HEK293 (cell line): ENCODE measurements around the gene VWC2L.

Experiments
- CTCF ChIA-PET: fragments of 350-600 bp; formaldehyde crosslinking; extraction: SDS; loops from one replicate; lab custom pipeline; 2021; ENCODE audit warnings: antibody characterized with exemption; lab: Yijun Ruan, JAX
- POLR2A ChIA-PET: fragments of 300-600 bp; formaldehyde crosslinking; extraction: SDS; loops from one replicate; lab custom pipeline; 2020; ENCODE audit warnings: antibody characterized with exemption, inconsistent platforms; lab: Yijun Ruan, JAX
- H3K27ac ChIP-seq: fragments of 200-500 bp; sonication (Bioruptor generic); 2 replicates; pipeline ENCODE4 v1.5.1; 2014; ENCODE audit warnings: low read depth, low read length, control low read depth, inconsistent platforms; ENCODE audit errors: extremely low read depth
- H3K36me3 ChIP-seq, 2 experiments: fragments of 200-500 bp in 1 of 2; sonication (Bioruptor generic) in 1 of 2; 1 replicate in 1 of 2; 2 replicates in 1 of 2; pipeline ENCODE4 v1.5.1; 2014 to 2017; ENCODE audit warnings: inconsistent platforms in 2 of 2, low read length in 2 of 2; ENCODE audit not compliant: control insufficient read depth in 2 of 2, insufficient read depth in 1 of 2
- H3K4me1 ChIP-seq: fragments of 200-500 bp; sonication (Bioruptor generic); 2 replicates; pipeline ENCODE4 v1.5.1; 2014; ENCODE audit warnings: mild to moderate bottlenecking, low read length, inconsistent platforms; ENCODE audit not compliant: control insufficient read depth, insufficient read depth
- H3K4me3 ChIP-seq: 2 replicates; pipeline ENCODE4 v1.5.1; 2011; ENCODE audit warnings: low read depth, mild to moderate bottlenecking, control low read depth, low read length, moderate library complexity
- H3K9me3 ChIP-seq: fragments of 200-500 bp; sonication (Bioruptor generic); 2 replicates; pipeline ENCODE4 v1.5.1; 2014; ENCODE audit warnings: low read depth, low read length, inconsistent platforms; ENCODE audit not compliant: control insufficient read depth, insufficient read depth
- ATF2 ChIP-seq: fragments of 450-650 bp; formaldehyde crosslinking; IDR thresholded peaks from 2 replicates; pipeline ENCODE4 v1.5.1; 2016; ENCODE audit warnings: missing biosample characterization, missing genetic modification characterization, low read depth
- GFI1B ChIP-seq: fragments of 450-650 bp; formaldehyde crosslinking; IDR thresholded peaks from 2 replicates; pipeline ENCODE4 v1.5.1; 2016; ENCODE audit warnings: missing biosample characterization, missing genetic modification characterization
- KLF17 ChIP-seq: fragments of 450-650 bp; formaldehyde crosslinking; IDR thresholded peaks from 2 replicates; pipeline ENCODE4 v1.5.1; 2016; ENCODE audit warnings: missing biosample characterization, missing genetic modification characterization
- OSR2 ChIP-seq: fragments of 450-650 bp; formaldehyde crosslinking; IDR thresholded peaks from 2 replicates; pipeline ENCODE4 v1.5.1; 2016; ENCODE audit warnings: missing biosample characterization, missing genetic modification characterization
- PRDM2 ChIP-seq: fragments of 450-650 bp; formaldehyde crosslinking; IDR thresholded peaks from 2 replicates; pipeline ENCODE4 v1.5.1; 2016; ENCODE audit warnings: missing biosample characterization, missing genetic modification characterization, borderline replicate concordance
- REPIN1 ChIP-seq: fragments of 450-650 bp; formaldehyde crosslinking; IDR thresholded peaks from 2 replicates; pipeline ENCODE4 v1.5.1; 2017; ENCODE audit warnings: missing biosample characterization, missing genetic modification characterization, low read depth
- ZBTB49 ChIP-seq: fragments of 450-650 bp; formaldehyde crosslinking; IDR thresholded peaks from 2 replicates; pipeline ENCODE4 v1.5.1; 2016; ENCODE audit warnings: missing biosample characterization, missing genetic modification characterization, low read depth
- ZNF112 ChIP-seq: fragments of 450-650 bp; formaldehyde crosslinking; IDR thresholded peaks from 2 replicates; pipeline ENCODE4 v1.5.0; 2017; ENCODE audit warnings: missing biosample characterization, missing genetic modification characterization
- ZNF132 ChIP-seq: fragments of 450-650 bp; formaldehyde crosslinking; IDR thresholded peaks from 2 replicates; pipeline ENCODE4 v1.5.1; 2017; ENCODE audit warnings: missing biosample characterization, missing genetic modification characterization, borderline replicate concordance
- ZNF140 ChIP-seq: fragments of 450-650 bp; formaldehyde crosslinking; IDR thresholded peaks from 2 replicates; pipeline ENCODE4 v1.5.1; 2016; ENCODE audit warnings: missing biosample characterization, missing genetic modification characterization
- ZNF16 ChIP-seq: fragments of 450-650 bp; formaldehyde crosslinking; IDR thresholded peaks from 2 replicates; pipeline ENCODE4 v1.5.1; 2016; ENCODE audit warnings: low read depth, missing biosample characterization, missing genetic modification characterization
- ZNF354C ChIP-seq: fragments of 450-650 bp; formaldehyde crosslinking; IDR thresholded peaks from 2 replicates; pipeline ENCODE4 v1.5.1; 2016; ENCODE audit warnings: missing biosample characterization, missing genetic modification characterization, low read depth, borderline replicate concordance
- ZNF776 ChIP-seq: fragments of 450-650 bp; formaldehyde crosslinking; IDR thresholded peaks from 2 replicates; pipeline ENCODE4 v1.5.0; 2017; ENCODE audit warnings: missing biosample characterization, missing genetic modification characterization, borderline replicate concordance

The VWC2L gene

GRCh38 chr2:214545898-214546542, 135.2 kb downstream of the VWC2L start:
- Histone ChIP-seq H3K9me3 (no peaks in the 10 kb centered on the region), H3K4me3 (no peak overlapping the region), H3K27ac (no peak overlapping the region), H3K36me3 (no peaks in the 10 kb centered on the region), H3K4me1 (no peaks in the 10 kb centered on the region)
- TF ChIP-seq ZNF112 = no peak
- TF ChIP-seq ZNF776 (tag by site-specific recombination) = no peak
- ChIA-PET CTCF (no interaction called here), POLR2A (no interaction called here)

GRCh38 chr2:214547931-214548330, 137.1 kb downstream of the VWC2L start:
- TF ChIP-seq GFI1B (tag by site-specific recombination) = no peak
- TF ChIP-seq PRDM2 = no peak
- TF ChIP-seq ZNF16 (tag by site-specific recombination) = no peak
- no peak for TF ChIP-seq OSR2 (tag by site-specific recombination)
- TF ChIP-seq ATF2 (tag by site-specific recombination) = no peak
- no peak for TF ChIP-seq ZNF140 (tag by site-specific recombination)
- ChIA-PET CTCF (no interaction called here), POLR2A (no interaction called here)

GRCh38 chr2:214549946-214550345, 139.1 kb downstream of the VWC2L start:
- POLR2A ChIA-PET = no interaction called here
- Histone ChIP-seq H3K27ac (no peak overlapping the region), H3K4me3 (no peak overlapping the region), H3K36me3 (no peaks in the 10 kb centered on the region), H3K9me3 (no peaks in the 10 kb centered on the region), H3K4me1 (no peaks in the 10 kb centered on the region)
- TF ChIP-seq ZNF132 (tag by site-specific recombination) = no peak
- TF ChIP-seq ZBTB49 (tag by site-specific recombination) = no peak
- no peak for TF ChIP-seq KLF17 (tag by site-specific recombination)
- TF ChIP-seq ZNF354C (tag by site-specific recombination) = no peak
- no peak for TF ChIP-seq REPIN1 (tag by site-specific recombination)
- CTCF ChIA-PET = no interaction called here

More at GRCh38 chr2:214547931-214548330, 137.1 kb downstream of the VWC2L start:
- Histone ChIP-seq H3K9me3 (no peaks in the 10 kb centered on the region), H3K36me3 (no peaks in the 10 kb centered on the region), H3K4me3 (no peak overlapping the region), H3K4me1 (no peaks in the 10 kb centered on the region), H3K27ac (no peak overlapping the region)
